Measurements from ENCODE around the gene ATP1A3. TPM values are rescaled to one million over a fixed set of nuclear protein-coding genes. Genes with fewer than 3 reads are reported as not detected.

The ATP1A3 gene
- total RNA-seq, 1 experiment from 2014 or later, result 34.2 TPM

DNA sequence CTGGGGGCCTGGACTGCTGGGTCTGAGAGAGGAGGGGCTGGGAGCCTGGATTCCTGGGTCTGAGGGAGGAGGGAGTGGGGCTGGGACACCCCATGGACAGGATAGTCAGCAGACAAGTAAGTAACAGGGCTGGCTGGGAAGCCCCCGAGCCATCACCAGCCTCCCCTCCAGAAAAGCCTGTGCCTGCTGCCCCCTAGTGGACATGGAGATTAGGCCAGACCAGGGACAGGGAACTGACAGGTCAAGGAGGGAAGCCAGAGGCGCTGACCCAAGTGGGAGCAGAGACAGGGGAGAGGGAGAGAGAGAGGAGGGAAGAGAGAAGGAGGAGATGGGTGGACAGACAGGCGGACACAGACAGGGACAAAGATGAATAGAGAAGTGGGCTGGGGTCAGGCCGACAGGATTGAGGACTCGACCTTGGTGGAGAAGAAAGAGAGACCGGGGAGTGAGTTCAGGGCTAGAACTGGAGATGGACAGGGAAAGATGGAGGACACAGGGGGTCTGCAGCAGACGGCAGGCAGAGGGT lies 59.1 kb downstream of the ATP1A3 start:
- ChIA-PET POLR2A (no interaction called here), CTCF (interaction anchor here (0.7 to 1.8 kb wide), 5 partner anchors 16 to 61 kb away, joined by 3 to 5 read pairs (median 3); partner anchors contain the start of gene RABAC1)
- DNase-seq (ENCODE audit: low spot score), result peak; percentile 95
- Mint-ChIP-seq H3K27me3 (ENCODE audit: low read depth) (peaks cover 83% of the 10 kb centered on the region), H3K9me3 (no peaks in the 10 kb centered on the region), H3K4me3 (no peak overlapping the region), H3K27ac (no peak overlapping the region), H3K4me1 (peaks cover 32% of the 10 kb centered on the region), H3K36me3 (no peaks in the 10 kb centered on the region)
- TF ChIP-seq, protein P1, sequence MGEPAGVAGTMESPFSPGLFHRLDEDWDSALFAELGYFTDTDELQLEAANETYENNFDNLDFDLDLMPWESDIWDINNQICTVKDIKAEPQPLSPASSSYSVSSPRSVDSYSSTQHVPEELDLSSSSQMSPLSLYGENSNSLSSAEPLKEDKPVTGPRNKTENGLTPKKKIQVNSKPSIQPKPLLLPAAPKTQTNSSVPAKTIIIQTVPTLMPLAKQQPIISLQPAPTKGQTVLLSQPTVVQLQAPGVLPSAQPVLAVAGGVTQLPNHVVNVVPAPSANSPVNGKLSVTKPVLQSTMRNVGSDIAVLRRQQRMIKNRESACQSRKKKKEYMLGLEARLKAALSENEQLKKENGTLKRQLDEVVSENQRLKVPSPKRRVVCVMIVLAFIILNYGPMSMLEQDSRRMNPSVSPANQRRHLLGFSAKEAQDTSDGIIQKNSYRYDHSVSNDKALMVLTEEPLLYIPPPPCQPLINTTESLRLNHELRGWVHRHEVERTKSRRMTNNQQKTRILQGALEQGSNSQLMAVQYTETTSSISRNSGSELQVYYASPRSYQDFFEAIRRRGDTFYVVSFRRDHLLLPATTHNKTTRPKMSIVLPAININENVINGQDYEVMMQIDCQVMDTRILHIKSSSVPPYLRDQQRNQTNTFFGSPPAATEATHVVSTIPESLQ (CRISPR knock-in tag; IDR thresholded peaks at IDR 0.05), result no peak
- TF ChIP-seq, protein P2, sequence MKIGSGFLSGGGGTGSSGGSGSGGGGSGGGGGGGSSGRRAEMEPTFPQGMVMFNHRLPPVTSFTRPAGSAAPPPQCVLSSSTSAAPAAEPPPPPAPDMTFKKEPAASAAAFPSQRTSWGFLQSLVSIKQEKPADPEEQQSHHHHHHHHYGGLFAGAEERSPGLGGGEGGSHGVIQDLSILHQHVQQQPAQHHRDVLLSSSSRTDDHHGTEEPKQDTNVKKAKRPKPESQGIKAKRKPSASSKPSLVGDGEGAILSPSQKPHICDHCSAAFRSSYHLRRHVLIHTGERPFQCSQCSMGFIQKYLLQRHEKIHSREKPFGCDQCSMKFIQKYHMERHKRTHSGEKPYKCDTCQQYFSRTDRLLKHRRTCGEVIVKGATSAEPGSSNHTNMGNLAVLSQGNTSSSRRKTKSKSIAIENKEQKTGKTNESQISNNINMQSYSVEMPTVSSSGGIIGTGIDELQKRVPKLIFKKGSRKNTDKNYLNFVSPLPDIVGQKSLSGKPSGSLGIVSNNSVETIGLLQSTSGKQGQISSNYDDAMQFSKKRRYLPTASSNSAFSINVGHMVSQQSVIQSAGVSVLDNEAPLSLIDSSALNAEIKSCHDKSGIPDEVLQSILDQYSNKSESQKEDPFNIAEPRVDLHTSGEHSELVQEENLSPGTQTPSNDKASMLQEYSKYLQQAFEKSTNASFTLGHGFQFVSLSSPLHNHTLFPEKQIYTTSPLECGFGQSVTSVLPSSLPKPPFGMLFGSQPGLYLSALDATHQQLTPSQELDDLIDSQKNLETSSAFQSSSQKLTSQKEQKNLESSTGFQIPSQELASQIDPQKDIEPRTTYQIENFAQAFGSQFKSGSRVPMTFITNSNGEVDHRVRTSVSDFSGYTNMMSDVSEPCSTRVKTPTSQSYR (CRISPR knock-in tag; IDR thresholded peaks at IDR 0.05), result no peak
- no peak for TF ChIP-seq CREB1 (CRISPR knock-in tag; IDR thresholded peaks at IDR 0.05)
- TF ChIP-seq, protein P3, sequence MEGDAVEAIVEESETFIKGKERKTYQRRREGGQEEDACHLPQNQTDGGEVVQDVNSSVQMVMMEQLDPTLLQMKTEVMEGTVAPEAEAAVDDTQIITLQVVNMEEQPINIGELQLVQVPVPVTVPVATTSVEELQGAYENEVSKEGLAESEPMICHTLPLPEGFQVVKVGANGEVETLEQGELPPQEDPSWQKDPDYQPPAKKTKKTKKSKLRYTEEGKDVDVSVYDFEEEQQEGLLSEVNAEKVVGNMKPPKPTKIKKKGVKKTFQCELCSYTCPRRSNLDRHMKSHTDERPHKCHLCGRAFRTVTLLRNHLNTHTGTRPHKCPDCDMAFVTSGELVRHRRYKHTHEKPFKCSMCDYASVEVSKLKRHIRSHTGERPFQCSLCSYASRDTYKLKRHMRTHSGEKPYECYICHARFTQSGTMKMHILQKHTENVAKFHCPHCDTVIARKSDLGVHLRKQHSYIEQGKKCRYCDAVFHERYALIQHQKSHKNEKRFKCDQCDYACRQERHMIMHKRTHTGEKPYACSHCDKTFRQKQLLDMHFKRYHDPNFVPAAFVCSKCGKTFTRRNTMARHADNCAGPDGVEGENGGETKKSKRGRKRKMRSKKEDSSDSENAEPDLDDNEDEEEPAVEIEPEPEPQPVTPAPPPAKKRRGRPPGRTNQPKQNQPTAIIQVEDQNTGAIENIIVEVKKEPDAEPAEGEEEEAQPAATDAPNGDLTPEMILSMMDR (IDR thresholded peaks at IDR 0.05), result peak; percentile 90
- TF ChIP-seq, protein P4, sequence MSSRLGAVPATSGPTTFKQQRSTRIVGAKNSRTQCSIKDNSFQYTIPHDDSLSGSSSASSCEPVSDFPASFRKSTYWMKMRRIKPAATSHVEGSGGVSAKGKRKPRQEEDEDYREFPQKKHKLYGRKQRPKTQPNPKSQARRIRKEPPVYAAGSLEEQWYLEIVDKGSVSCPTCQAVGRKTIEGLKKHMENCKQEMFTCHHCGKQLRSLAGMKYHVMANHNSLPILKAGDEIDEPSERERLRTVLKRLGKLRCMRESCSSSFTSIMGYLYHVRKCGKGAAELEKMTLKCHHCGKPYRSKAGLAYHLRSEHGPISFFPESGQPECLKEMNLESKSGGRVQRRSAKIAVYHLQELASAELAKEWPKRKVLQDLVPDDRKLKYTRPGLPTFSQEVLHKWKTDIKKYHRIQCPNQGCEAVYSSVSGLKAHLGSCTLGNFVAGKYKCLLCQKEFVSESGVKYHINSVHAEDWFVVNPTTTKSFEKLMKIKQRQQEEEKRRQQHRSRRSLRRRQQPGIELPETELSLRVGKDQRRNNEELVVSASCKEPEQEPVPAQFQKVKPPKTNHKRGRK (CRISPR knock-in tag; IDR thresholded peaks at IDR 0.05; ENCODE audit: borderline replicate concordance), result no peak
- ATAC-seq, result peak; percentile 75

DNA sequence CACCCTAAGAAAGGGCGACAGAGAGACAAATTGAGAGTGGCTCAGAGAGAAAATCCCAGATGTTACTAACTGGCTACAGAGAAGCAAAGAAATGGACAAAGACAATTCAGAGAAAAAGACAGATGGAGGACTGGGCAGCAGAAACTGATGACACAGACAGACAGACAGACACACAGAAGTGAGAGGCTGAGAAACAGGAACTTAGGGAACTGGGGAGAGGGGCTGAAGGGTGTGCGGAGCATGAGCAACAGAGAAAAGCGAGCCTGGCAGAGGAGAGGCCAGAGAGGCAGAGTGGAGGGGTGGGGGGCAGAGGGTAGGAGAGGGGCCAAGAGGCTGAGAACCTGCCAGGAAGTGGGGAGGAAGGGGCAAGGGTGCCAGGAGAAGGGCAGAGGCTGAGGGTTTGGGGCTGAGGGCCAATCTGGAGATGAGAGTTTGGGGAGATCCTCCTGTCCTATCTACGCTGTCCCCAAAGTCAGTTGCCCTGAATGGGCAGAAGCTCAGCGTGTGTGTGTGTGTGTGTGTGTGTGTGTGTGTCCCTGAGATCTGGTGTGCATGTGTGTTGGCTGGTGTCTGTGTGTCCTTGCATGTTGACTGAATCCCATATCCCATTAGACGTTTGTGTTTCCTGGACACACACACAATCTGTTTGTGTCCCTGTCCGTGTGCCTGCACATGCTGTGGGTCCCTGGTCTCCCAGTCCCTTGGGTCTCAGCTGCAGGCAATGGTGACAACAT lies 60.2 kb downstream of the ATP1A3 start:
- H3K4me3 Mint-ChIP-seq, result no peak overlapping the region
- no peak for DNase-seq (ENCODE audit: low spot score)
- POLR2A ChIA-PET, result no interaction called here
- TF ChIP-seq, protein P5, sequence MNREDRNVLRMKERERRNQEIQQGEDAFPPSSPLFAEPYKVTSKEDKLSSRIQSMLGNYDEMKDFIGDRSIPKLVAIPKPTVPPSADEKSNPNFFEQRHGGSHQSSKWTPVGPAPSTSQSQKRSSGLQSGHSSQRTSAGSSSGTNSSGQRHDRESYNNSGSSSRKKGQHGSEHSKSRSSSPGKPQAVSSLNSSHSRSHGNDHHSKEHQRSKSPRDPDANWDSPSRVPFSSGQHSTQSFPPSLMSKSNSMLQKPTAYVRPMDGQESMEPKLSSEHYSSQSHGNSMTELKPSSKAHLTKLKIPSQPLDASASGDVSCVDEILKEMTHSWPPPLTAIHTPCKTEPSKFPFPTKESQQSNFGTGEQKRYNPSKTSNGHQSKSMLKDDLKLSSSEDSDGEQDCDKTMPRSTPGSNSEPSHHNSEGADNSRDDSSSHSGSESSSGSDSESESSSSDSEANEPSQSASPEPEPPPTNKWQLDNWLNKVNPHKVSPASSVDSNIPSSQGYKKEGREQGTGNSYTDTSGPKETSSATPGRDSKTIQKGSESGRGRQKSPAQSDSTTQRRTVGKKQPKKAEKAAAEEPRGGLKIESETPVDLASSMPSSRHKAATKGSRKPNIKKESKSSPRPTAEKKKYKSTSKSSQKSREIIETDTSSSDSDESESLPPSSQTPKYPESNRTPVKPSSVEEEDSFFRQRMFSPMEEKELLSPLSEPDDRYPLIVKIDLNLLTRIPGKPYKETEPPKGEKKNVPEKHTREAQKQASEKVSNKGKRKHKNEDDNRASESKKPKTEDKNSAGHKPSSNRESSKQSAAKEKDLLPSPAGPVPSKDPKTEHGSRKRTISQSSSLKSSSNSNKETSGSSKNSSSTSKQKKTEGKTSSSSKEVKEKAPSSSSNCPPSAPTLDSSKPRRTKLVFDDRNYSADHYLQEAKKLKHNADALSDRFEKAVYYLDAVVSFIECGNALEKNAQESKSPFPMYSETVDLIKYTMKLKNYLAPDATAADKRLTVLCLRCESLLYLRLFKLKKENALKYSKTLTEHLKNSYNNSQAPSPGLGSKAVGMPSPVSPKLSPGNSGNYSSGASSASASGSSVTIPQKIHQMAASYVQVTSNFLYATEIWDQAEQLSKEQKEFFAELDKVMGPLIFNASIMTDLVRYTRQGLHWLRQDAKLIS (CRISPR knock-in tag; IDR thresholded peaks at IDR 0.05; ENCODE audit: borderline replicate concordance), result no peak
- TF ChIP-seq ESRRA (CRISPR knock-in tag; IDR thresholded peaks at IDR 0.05; ENCODE audit: borderline replicate concordance) (no peak), ETV6 (CRISPR knock-in tag; IDR thresholded peaks at IDR 0.05) (no peak), GTF2I (CRISPR knock-in tag; conservative IDR thresholded peaks at IDR 0.05) (no peak), MYBL2 (CRISPR knock-in tag; IDR thresholded peaks at IDR 0.05) (no peak), ZBTB21 (CRISPR knock-in tag; IDR thresholded peaks at IDR 0.05; ENCODE audit: borderline replicate concordance) (no peak), GABPB1 (CRISPR knock-in tag; IDR thresholded peaks at IDR 0.05) (no peak)
- TF ChIP-seq, protein P6, sequence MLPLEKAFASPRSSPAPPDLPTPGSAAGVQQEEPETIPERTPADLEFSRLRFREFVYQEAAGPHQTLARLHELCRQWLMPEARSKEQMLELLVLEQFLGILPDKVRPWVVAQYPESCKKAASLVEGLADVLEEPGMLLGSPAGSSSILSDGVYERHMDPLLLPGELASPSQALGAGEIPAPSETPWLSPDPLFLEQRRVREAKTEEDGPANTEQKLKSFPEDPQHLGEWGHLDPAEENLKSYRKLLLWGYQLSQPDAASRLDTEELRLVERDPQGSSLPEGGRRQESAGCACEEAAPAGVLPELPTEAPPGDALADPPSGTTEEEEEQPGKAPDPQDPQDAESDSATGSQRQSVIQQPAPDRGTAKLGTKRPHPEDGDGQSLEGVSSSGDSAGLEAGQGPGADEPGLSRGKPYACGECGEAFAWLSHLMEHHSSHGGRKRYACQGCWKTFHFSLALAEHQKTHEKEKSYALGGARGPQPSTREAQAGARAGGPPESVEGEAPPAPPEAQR (CRISPR knock-in tag; IDR thresholded peaks at IDR 0.05), result no peak
- TF ChIP-seq, protein P7, sequence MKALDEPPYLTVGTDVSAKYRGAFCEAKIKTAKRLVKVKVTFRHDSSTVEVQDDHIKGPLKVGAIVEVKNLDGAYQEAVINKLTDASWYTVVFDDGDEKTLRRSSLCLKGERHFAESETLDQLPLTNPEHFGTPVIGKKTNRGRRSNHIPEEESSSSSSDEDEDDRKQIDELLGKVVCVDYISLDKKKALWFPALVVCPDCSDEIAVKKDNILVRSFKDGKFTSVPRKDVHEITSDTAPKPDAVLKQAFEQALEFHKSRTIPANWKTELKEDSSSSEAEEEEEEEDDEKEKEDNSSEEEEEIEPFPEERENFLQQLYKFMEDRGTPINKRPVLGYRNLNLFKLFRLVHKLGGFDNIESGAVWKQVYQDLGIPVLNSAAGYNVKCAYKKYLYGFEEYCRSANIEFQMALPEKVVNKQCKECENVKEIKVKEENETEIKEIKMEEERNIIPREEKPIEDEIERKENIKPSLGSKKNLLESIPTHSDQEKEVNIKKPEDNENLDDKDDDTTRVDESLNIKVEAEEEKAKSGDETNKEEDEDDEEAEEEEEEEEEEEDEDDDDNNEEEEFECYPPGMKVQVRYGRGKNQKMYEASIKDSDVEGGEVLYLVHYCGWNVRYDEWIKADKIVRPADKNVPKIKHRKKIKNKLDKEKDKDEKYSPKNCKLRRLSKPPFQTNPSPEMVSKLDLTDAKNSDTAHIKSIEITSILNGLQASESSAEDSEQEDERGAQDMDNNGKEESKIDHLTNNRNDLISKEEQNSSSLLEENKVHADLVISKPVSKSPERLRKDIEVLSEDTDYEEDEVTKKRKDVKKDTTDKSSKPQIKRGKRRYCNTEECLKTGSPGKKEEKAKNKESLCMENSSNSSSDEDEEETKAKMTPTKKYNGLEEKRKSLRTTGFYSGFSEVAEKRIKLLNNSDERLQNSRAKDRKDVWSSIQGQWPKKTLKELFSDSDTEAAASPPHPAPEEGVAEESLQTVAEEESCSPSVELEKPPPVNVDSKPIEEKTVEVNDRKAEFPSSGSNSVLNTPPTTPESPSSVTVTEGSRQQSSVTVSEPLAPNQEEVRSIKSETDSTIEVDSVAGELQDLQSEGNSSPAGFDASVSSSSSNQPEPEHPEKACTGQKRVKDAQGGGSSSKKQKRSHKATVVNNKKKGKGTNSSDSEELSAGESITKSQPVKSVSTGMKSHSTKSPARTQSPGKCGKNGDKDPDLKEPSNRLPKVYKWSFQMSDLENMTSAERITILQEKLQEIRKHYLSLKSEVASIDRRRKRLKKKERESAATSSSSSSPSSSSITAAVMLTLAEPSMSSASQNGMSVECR (CRISPR knock-in tag; IDR thresholded peaks at IDR 0.05; ENCODE audit: borderline replicate concordance), result no peak

More for the DNA sequence above, 60.2 kb downstream of the ATP1A3 start:
- CTCF ChIA-PET, result interaction anchor here (0.6 to 1.8 kb wide), 7 partner anchors 12 to 139 kb away, joined by 3 to 6 read pairs (median 4); no protein-coding TSS in a partner anchor
- H3K9me3 Mint-ChIP-seq, result no peaks in the 10 kb centered on the region
- H3K27ac Mint-ChIP-seq, result no peak overlapping the region
- H3K4me1 Mint-ChIP-seq, result peaks cover 37% of the 10 kb centered on the region
- H3K36me3 Mint-ChIP-seq, result no peaks in the 10 kb centered on the region
- no peak for ATAC-seq
- peaks cover 90% of the 10 kb centered on the region for H3K27me3 Mint-ChIP-seq (ENCODE audit: low read depth)

Data from WTC11 (cell line).